HL-60/S4 treated with retinoic acid at 250 ng/mL for 4 days and 3 days (cell line): Measurements from ENCODE around the gene TMEM106C.

ENCODE experiments used
- in situ Hi-C: fragments of 300-500 bp; cut with MboI; formaldehyde crosslinking; loops from 2 replicates; pipeline ENCODE4 v1.7.0; 2022; ENCODE audit warnings: low sequenced_read_pairs

Gene TMEM106C

GRCh38 chr12:47963340-47964040 is at the start of gene TMEM106C:
Gene TMEM106C, plus strand, starts transcription at chr12:47963596. Its CDS starts 641 bp downstream, at chr12:47964237.
- in situ Hi-C loops: no loop called here

GRCh38 chr12:47920913-47921312 is 42.5 kb upstream of the TMEM106C start:
- in situ Hi-C loops: no loop called here

- in situ Hi-C loops: no loop called here
These were observed 41.5 kb upstream of the TMEM106C start for GRCh38 chr12:47921907-47922306.

- in situ Hi-C loops: no loop called here
These were observed 36.0 kb upstream of the TMEM106C start for GRCh38 chr12:47927346-47927745.

GRCh38 chr12:47930634-47931033 is 32.8 kb upstream of the TMEM106C start:
- in situ Hi-C loops: no loop called here

- in situ Hi-C loops: no loop called here
These were observed 32.2 kb upstream of the TMEM106C start for GRCh38 chr12:47931187-47931586.

GRCh38 chr12:47935184-47935583 is 28.2 kb upstream of the TMEM106C start:
- in situ Hi-C loops: no loop called here

- in situ Hi-C loops: no loop called here
These were observed 25.3 kb upstream of the TMEM106C start for GRCh38 chr12:47938093-47938492.

GRCh38 chr12:47938594-47938993 is 24.8 kb upstream of the TMEM106C start:
- in situ Hi-C loops: no loop called here

GRCh38 chr12:47939009-47939601 is 24.3 kb upstream of the TMEM106C start:
- in situ Hi-C loops: no loop called here

GRCh38 chr12:47940773-47941474 is 22.5 kb upstream of the TMEM106C start:
- in situ Hi-C loops: no loop called here

- in situ Hi-C loops: no loop called here
These were observed 22.0 kb upstream of the TMEM106C start for GRCh38 chr12:47941475-47941780.

GRCh38 chr12:47941871-47942613 is 21.4 kb upstream of the TMEM106C start:
- in situ Hi-C loops: no loop called here

- in situ Hi-C loops: no loop called here
These were observed 20.7 kb upstream of the TMEM106C start for GRCh38 chr12:47942614-47943225.

GRCh38 chr12:47943623-47944340 is 19.6 kb upstream of the TMEM106C start:
- in situ Hi-C loops: no loop called here

- in situ Hi-C loops: no loop called here
These were observed 18.6 kb upstream of the TMEM106C start for GRCh38 chr12:47944685-47945340.

GRCh38 chr12:47945341-47945728 is 18.1 kb upstream of the TMEM106C start:
- in situ Hi-C loops: no loop called here

- in situ Hi-C loops: no loop called here
These were observed 16.7 kb upstream of the TMEM106C start for GRCh38 chr12:47946413-47947323.

- in situ Hi-C loops: no loop called here
These were observed 16.1 kb upstream of the TMEM106C start for GRCh38 chr12:47947341-47947740.
